Transverse colon (tissue), 4 donors: ENCODE measurements around the gene SLC35G2. TPM values are rescaled to one million over a fixed set of nuclear protein-coding genes. Genes with fewer than 3 reads are reported as not detected.
A peak's percentile ranks its signal among the peaks of the same experiment; 100 is the strongest.
"Not testable (repeated sequence)": the region's sequence is repeated elsewhere in the genome, so short reads cannot be mapped to it uniquely, and the experiment has no call there.

Experiments
- DNase-seq: peaks from one replicate; pipeline ENCODE4 v3.0.0-alpha.2; 2019
- H3K27ac ChIP-seq, 4 donors: fragments of 200-600 bp; sonication (generic); 2 replicates each; pipeline ENCODE4 v1.5.1; 2016 to 2018; ENCODE audit warnings: inconsistent platforms in 4 of 4
- H3K27me3 ChIP-seq: fragments of 200-600 bp; sonication (generic); 2 replicates; pipeline ENCODE4 v1.5.1; 2017; ENCODE audit warnings: inconsistent platforms
- H3K36me3 ChIP-seq, 4 donors: fragments of 200-600 bp; sonication (generic); 2 replicates each; pipeline ENCODE4 v1.5.1; 2017 to 2019; ENCODE audit warnings: inconsistent platforms in 4 of 4
- H3K4me1 ChIP-seq, 4 donors: fragments of 200-600 bp; sonication (generic); 2 replicates each; pipeline ENCODE4 v1.5.1; 2017 to 2020; ENCODE audit warnings: inconsistent platforms in 4 of 4
- H3K4me3 ChIP-seq, 4 donors: fragments of 200-600 bp; sonication (generic); 1 replicate in 1 of 4; 2 replicates in 3 of 4; pipeline versions ENCODE4 v1.5.1 to v1.6.1; 2017 to 2019; ENCODE audit warnings: inconsistent platforms in 4 of 4
- H3K9me3 ChIP-seq, 2 donors: fragments of 200-600 bp; sonication (generic); 2 replicates each; pipeline ENCODE4 v1.5.1; 2017 to 2019; ENCODE audit warnings: inconsistent platforms in 2 of 2
- CTCF ChIP-seq, 5 experiments: fragments of 200-600 bp in 3 of 5; fragments of 450-650 bp in 2 of 5; sonication (generic) in 3 of 5; IDR thresholded peaks; 1 replicate in 2 of 5; 2 replicates in 3 of 5; pipeline ENCODE4 v1.5.1; 2016 to 2017; ENCODE audit warnings: antibody characterized with exemption in 5 of 5, inconsistent platforms in 3 of 5, mild to moderate bottlenecking in 2 of 5, moderate library complexity in 1 of 5
- EP300 ChIP-seq: sonication (generic); formaldehyde crosslinking; IDR thresholded peaks from one replicate; pipeline ENCODE4 v1.6.1; 2017; ENCODE audit warnings: antibody characterized with exemption, low read depth
- POLR2A ChIP-seq: fragments of 450-650 bp; IDR thresholded peaks from one replicate; pipeline ENCODE4 v1.6.1; 2016; ENCODE audit warnings: antibody characterized with exemption, mild to moderate bottlenecking, moderate library complexity
- POLR2AphosphoS5 ChIP-seq, 3 donors: sonication (generic); formaldehyde crosslinking; IDR thresholded peaks; one replicate each; pipeline ENCODE4 v1.6.1; 2016; ENCODE audit warnings: antibody characterized with exemption in 3 of 3
- WGBS, 2 donors: methylation state at CpG; one replicate each; pipeline ENCODE4 v1.1.5; 2018; ENCODE audit warnings: low coverage in 1 of 2; 5-methylcytosine and 5-hydroxymethylcytosine counted together
- in situ Hi-C, 4 donors: fragments of 200-750 bp; cut with MboI; loops; one replicate each; pipeline versions ENCODE4 v1.15.0 to v1.15.1; 2017; ENCODE audit warnings: low sequenced_read_pairs in 3 of 4, low pct_ligation_motif_present in 1 of 4, low pct_unique_long_range_greater_than_20kb in 1 of 4
- intact Hi-C: fragments of 100-400 bp; cut with DNase I; formaldehyde crosslinking; loops from one replicate; pipeline ENCODE4 v1.15.1; 2023; ENCODE audit warnings: low total_unique reads
- total RNA-seq, 4 donors: library from RNA; depleted of rRNA; stranded (reverse); fragments of >200 nt; gene quantifications; one replicate each; pipeline ENCODE4 v1.1.0, GENCODE V29; 2016

The SLC35G2 gene
- total RNA-seq, 4 donors from 2014 or later: 0.68 to 23.3 (median 2.1) TPM; not detected in 1

- Histone ChIP-seq H3K27ac (no peak overlapping the region), H3K9me3 (no peaks in the 10 kb centered on the region), H3K4me3 (no peak overlapping the region), H3K36me3 (no peaks in the 10 kb centered on the region), H3K4me1 (peaks cover 0 to 5% (median 0%) of the 10 kb centered on the region in 4 donors), H3K27me3 (no peaks in the 10 kb centered on the region)
- in situ Hi-C loops: no loop called here
- TF ChIP-seq EP300: no peak
- DNase-seq: no peak
- intact Hi-C loops: no loop called here
- whole genome bisulfite sequencing, 2 donors: 50 to 71% methylated on average over 4 of the region's 4 CpGs
Measured at GRCh38 chr3:136792556-136793330, 26.2 kb upstream of the SLC35G2 start.

- H3K4me1 ChIP-seq: peaks cover 0 to 16% (median 5%) of the 10 kb centered on the region in 4 donors
- DNase-seq, H3K36me3 ChIP-seq, in situ Hi-C loops, H3K9me3 ChIP-seq, H3K27me3 ChIP-seq, H3K27ac ChIP-seq, intact Hi-C loops, H3K4me3 ChIP-seq: not testable (repeated sequence)
- whole genome bisulfite sequencing, 2 donors: 90 to 95% methylated on average over 7 to 10 of the region's 10 CpGs
Measured at GRCh38 chr3:136801146-136801545, 17.8 kb upstream of the SLC35G2 start.

- intact Hi-C loops: no loop called here
- H3K27ac ChIP-seq: peak overlapping the region in 3 of 4 donors; percentile 4 to 42 (median 8)
- TF ChIP-seq POLR2AphosphoS5 (IDR thresholded peaks at IDR 0.05) (no peak), CTCF (IDR thresholded peaks at IDR 0.05) (no peak), POLR2A (no peak), EP300 (no peak)
- DNase-seq: no peak
- no peaks in the 10 kb centered on the region for H3K36me3 ChIP-seq
- no peak overlapping the region for H3K4me3 ChIP-seq
- peaks cover 0 to 16% (median 5%) of the 10 kb centered on the region in 4 donors for H3K4me1 ChIP-seq
- no peaks in the 10 kb centered on the region for H3K27me3 ChIP-seq
- no peaks in the 10 kb centered on the region for H3K9me3 ChIP-seq
- in situ Hi-C loops: no loop called here
- WGBS, 2 donors: 13 to 28% methylated on average over 5 of the region's 5 CpGs
Measured at GRCh38 chr3:136802481-136802996, 16.4 kb upstream of the SLC35G2 start.

- intact Hi-C loops (no loop called here), in situ Hi-C loops (no loop called here)
- Histone ChIP-seq H3K4me1 (peaks cover 0 to 16% (median 5%) of the 10 kb centered on the region in 4 donors), H3K27me3 (no peaks in the 10 kb centered on the region), H3K4me3 (no peak overlapping the region), H3K9me3 (no peaks in the 10 kb centered on the region), H3K36me3 (no peaks in the 10 kb centered on the region), H3K27ac (no peak overlapping the region)
- 88% methylated on average over 4 of the region's 4 CpGs; no CpG with 5 or more reads in 1 of the 2 donors for WGBS, 2 donors
- TF ChIP-seq POLR2A (no peak), POLR2AphosphoS5 (IDR thresholded peaks at IDR 0.05) (no peak), EP300 (no peak), CTCF (IDR thresholded peaks at IDR 0.05) (no peak)
- no peak for DNase-seq
Measured at GRCh38 chr3:136804141-136804540, 14.8 kb upstream of the SLC35G2 start.

- intact Hi-C loops: no loop called here
- no peak overlapping the region for H3K4me3 ChIP-seq
- no peak overlapping the region for H3K27ac ChIP-seq
- peaks cover 0 to 16% (median 5%) of the 10 kb centered on the region in 4 donors for H3K4me1 ChIP-seq
- in situ Hi-C loops: no loop called here
- no peaks in the 10 kb centered on the region for H3K27me3 ChIP-seq
- no peak for TF ChIP-seq EP300
- TF ChIP-seq POLR2A: no peak
- TF ChIP-seq POLR2AphosphoS5 (IDR thresholded peaks at IDR 0.05): no peak
- no peak for TF ChIP-seq CTCF (IDR thresholded peaks at IDR 0.05)
- H3K36me3 ChIP-seq: no peaks in the 10 kb centered on the region
- DNase-seq: no peak
- no peaks in the 10 kb centered on the region for H3K9me3 ChIP-seq
Measured at GRCh38 chr3:136804813-136805212, 14.1 kb upstream of the SLC35G2 start.
